ENCODE results near the gene ASAP2.

DNA sequence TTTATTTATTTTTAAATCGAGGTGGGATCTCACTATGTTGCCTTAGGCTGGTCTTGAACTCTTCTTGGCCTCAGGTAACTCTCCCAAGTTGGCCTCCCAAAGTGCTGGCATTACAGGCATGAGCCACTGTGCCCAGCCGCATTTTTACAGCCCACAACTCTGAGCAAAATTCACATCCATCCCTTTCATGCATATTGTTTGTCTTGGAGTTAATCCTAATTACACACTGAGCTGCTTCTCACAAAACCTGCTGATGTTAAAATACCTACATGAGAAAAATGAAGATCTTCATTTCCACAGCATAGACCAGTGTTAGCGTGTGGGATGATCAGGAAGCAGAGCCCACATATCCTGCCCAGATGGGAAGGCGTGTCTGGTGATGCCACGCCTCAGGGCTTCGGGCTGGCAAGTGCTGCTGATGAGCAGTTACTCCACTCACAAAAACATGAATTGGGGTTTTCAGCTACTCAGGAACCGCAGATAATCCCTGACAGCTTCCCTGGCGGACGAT is 202.1 kb downstream of the ASAP2 start:
- TF ChIP-seq, protein P1, sequence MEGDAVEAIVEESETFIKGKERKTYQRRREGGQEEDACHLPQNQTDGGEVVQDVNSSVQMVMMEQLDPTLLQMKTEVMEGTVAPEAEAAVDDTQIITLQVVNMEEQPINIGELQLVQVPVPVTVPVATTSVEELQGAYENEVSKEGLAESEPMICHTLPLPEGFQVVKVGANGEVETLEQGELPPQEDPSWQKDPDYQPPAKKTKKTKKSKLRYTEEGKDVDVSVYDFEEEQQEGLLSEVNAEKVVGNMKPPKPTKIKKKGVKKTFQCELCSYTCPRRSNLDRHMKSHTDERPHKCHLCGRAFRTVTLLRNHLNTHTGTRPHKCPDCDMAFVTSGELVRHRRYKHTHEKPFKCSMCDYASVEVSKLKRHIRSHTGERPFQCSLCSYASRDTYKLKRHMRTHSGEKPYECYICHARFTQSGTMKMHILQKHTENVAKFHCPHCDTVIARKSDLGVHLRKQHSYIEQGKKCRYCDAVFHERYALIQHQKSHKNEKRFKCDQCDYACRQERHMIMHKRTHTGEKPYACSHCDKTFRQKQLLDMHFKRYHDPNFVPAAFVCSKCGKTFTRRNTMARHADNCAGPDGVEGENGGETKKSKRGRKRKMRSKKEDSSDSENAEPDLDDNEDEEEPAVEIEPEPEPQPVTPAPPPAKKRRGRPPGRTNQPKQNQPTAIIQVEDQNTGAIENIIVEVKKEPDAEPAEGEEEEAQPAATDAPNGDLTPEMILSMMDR (IDR thresholded peaks at IDR 0.05), result no peak
- TF ChIP-seq POLR2A (IDR thresholded peaks at IDR 0.05), result no peak
